Amniotic epithelial cell (primary cell): ENCODE results near the gene GJA8.
"Not testable (repeated sequence)": the region's sequence is repeated elsewhere in the genome, so short reads cannot be mapped to it uniquely, and the experiment has no call there.

Source experiments
- DNase-seq: peaks from one replicate; pipeline ENCODE4 v3.0.0-alpha.2; 2010; ENCODE audit warnings: low read depth

Gene GJA8

DNA sequence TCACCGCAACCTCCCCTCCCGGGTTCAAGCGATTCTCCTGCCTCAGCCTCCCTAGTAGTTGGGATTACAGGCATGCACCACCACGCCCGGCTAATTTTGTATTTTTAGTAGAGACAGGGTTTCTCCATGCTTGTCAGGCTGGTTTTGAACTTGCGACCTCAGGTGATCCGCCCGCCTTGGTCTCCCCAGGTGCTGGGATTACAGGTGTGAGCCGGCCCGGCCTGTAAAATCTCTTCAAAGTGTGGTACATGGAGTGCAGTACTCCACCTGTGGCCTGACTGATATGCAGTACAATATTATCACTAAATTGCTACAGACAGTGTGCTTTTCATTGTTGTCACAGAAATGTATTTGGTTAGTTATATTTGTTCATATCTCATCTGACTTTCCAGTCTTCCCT, 25.1 kb downstream of the GJA8 start:
- DNase-seq, result not testable (repeated sequence)

DNA sequence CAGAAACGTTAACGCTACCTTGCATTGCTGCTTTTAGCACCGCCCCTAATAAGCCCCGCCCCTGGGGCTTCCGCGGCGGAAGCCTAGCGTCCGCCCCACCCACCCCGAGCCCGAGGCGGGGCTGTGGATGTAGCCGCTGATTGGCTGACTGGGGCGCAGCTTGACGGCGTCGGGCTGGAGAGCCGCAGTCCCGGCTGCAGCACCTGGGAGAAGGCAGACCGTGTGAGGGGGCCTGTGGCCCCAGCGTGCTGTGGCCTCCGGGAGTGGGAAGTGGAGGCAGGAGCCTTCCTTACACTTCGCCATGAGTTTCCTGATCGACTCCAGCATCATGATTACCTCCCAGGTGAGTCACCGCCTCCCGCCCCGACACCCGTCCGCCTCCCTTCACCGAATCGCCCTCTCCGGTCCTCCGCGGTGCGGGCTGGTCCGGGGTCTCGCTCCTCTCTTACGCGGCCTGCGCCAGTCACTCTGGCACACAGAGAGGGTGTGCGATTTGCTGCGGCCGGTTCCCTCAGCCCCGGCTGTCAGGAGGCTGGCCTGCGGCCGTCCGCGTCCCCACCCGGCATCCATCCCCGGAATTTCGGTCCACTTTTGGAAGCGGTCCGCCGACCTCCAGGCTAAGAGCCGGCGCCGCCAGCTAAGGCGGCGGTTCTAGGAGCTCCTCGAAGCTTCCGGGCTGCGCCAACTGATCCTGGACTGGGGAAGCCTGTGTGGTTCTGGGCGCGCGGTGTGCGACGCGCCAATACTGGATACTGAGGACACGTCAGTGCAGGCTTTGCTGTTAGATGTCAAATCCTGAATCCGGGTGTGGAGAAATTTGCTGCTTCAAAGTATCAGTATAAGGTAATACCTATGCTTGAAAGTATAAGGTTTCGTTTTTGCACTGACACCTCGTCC, 25.9 kb downstream of the GJA8 start, which contains the start of gene GPR89B:
TSS of gene GPR89B (plus strand) at position 185 of the 897 bp plus-strand sequence. CDS start at position 302, 117 bp downstream.
- peak; percentile 76 for DNase-seq

DNA sequence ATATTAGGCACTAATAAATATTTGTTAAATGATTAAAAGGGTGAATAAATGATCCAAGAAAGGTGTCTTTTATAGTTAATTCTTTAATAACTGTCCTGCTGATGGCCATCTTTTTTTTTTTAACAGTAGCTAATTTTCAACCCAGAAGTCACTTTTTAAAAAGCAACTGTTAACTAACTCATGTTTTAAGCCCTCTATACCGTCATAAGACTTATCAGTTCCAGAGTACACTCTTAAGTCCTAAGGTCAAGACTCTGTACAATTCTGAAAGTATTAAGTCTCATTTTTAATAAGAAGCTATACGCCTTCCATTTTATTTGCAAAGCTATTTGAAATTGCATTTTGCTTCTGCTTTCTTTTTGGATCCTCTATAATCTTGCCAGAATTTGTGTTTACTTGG, 28.5 kb downstream of the GJA8 start:
- not testable (repeated sequence) for DNase-seq

DNA sequence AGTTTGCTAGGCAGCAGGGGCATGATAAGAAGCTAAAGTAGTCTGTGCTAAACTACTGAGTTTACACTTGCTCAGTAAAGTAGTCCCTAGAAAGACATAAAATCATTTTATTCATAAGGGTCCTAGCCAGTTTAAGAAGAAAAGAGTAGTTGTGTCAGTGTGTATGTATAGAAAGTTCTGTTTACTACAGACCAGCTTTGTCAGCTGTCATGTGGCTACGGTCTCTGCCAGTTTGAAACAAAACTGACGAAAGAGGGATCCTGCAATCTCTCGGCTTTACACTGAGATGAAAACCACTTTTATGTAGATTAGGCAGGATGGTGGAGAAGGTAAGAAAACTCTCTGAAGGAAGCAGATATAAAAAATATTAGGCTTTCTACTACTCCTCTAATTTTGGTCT, 32.7 kb downstream of the GJA8 start:
- DNase-seq, result not testable (repeated sequence)

DNA sequence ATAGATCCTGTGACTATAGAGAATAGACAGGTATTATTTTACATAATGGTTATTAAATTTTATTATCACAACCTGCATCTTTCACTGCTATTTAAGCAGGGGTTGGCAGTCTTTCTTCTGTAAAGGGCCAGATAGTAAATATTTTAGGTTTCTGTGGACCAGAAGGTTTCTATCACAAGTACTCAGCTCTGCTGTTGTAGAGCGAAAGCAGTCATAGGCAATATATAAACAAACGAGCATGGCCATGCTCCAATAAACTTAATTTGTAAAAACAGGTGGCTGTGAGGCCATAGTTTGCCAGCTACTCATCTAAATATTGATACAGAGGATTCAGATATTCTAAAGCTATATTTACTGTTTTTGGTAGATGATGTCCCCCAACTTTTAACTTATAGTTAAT, 37.9 kb downstream of the GJA8 start:
- DNase-seq, result not testable (repeated sequence)

DNA sequence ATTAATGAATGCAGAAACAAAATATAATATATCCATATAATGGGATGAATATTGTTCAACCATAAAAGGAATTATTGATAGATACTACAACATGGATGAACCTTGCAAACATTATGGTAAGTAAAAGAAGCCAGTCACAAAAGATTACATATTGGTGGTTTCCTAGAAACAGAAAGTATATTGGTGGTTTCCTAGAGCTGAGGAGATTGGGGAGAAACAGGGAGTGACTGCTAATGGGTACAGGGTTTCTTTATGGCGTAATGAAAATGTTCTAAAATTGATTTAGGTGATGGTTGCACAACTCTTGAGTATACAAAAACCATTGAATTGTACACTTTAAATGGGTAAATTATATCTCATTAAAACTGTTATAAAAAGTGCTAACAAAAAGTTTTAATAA, 40.0 kb downstream of the GJA8 start:
- DNase-seq, result not testable (repeated sequence)

DNA sequence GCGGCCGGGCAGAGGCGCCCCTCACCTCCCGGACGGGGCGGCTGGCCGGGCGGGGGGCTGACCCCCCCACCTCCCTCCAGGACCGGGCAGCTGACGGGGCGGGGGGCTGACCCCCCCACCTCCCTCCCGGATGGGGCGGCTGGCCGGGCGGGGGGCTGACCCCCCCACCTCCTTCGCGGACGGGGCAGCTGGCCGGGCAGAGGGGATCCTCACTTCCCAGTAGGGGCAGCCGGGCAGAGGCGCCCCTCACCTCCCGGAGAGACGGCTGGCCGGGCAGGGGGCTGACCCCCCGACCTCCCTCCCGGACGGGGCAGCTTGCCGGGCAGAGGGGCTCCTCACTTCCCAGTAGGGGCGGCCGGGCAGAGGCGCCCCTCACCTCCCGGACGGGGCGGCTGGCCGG, 46.9 kb downstream of the GJA8 start:
- DNase-seq, result not testable (repeated sequence)
